ENCODE measurements around the gene KCNJ4. TPM values are rescaled to one million over a fixed set of nuclear protein-coding genes. Genes with fewer than 3 reads are reported as not detected.

The KCNJ4 gene
- total RNA-seq, 4 donors from 2014 or later = not detected

- no peak for DNase-seq (ENCODE audit: extremely low spot score)
- no peak overlapping the region for H3K4me3 ChIP-seq
- H3K9me3 ChIP-seq = no peaks in the 10 kb centered on the region
- H3K27me3 ChIP-seq = no peaks in the 10 kb centered on the region
- peaks cover 0 to 8% (median 0%) of the 10 kb centered on the region in 4 donors for H3K4me1 ChIP-seq
- TF ChIP-seq EP300 (IDR thresholded peaks at IDR 0.05) (no peak), POLR2AphosphoS5 (IDR thresholded peaks at IDR 0.05) (no peak)
- no peak overlapping the region for H3K27ac ChIP-seq (replicated peaks in 1 of 4)
- 91% methylated on average over 14 of the region's 14 CpGs for WGBS
- intact Hi-C loops (cut with DNase I) = no loop called here
- H3K36me3 ChIP-seq = no peaks in the 10 kb centered on the region
Measured at GRCh38 chr22:38418589-38418988, 36.4 kb downstream of the KCNJ4 start.

- Histone ChIP-seq H3K4me3 (no peak overlapping the region), H3K27ac (replicated peaks in 1 of 4) (no peak overlapping the region), H3K4me1 (peaks cover 9 to 15% (median 11%) of the 10 kb centered on the region in 4 donors), H3K9me3 (no peaks in the 10 kb centered on the region), H3K36me3 (no peaks in the 10 kb centered on the region), H3K27me3 (peaks cover 0 to 5% (median 0%) of the 10 kb centered on the region in 4 donors)
- 80% methylated on average over 16 of the region's 16 CpGs for WGBS
- TF ChIP-seq POLR2AphosphoS5 (IDR thresholded peaks at IDR 0.05) (no peak), EP300 (IDR thresholded peaks at IDR 0.05) (no peak), POLR2A (IDR thresholded peaks at IDR 0.05; ENCODE audit: low read depth) (no peak), CTCF (IDR thresholded peaks at IDR 0.05) (no peak)
- DNase-seq (ENCODE audit: extremely low spot score) = no peak
- intact Hi-C loops (cut with DNase I) = no loop called here
Measured at GRCh38 chr22:38417252-38418060, 37.5 kb downstream of the KCNJ4 start.

GRCh38 chr22:38416621-38417251, 38.3 kb downstream of the KCNJ4 start:
- no peak for TF ChIP-seq POLR2A (IDR thresholded peaks at IDR 0.05; ENCODE audit: low read depth)
- TF ChIP-seq POLR2AphosphoS5 (IDR thresholded peaks at IDR 0.05) = no peak
- H3K4me1 ChIP-seq = peaks cover 11 to 15% (median 14%) of the 10 kb centered on the region in 4 donors
- WGBS = 95% methylated on average over 9 of the region's 18 CpGs
- DNase-seq (ENCODE audit: extremely low spot score) = no peak
- H3K9me3 ChIP-seq = no peaks in the 10 kb centered on the region
- H3K36me3 ChIP-seq = no peaks in the 10 kb centered on the region
- H3K27ac ChIP-seq (replicated peaks in 1 of 4) = no peak overlapping the region
- H3K4me3 ChIP-seq = no peak overlapping the region
- intact Hi-C loops (cut with DNase I) = no loop called here
- H3K27me3 ChIP-seq = peaks cover 0 to 5% (median 0%) of the 10 kb centered on the region in 4 donors

- Histone ChIP-seq H3K27me3 (peaks cover 0 to 5% (median 0%) of the 10 kb centered on the region in 4 donors), H3K4me1 (peaks cover 11 to 15% (median 14%) of the 10 kb centered on the region in 4 donors), H3K27ac (replicated peaks in 1 of 4) (no peak overlapping the region), H3K4me3 (no peak overlapping the region), H3K9me3 (no peaks in the 10 kb centered on the region), H3K36me3 (no peaks in the 10 kb centered on the region)
- 69% methylated on average over 8 of the region's 22 CpGs for WGBS
- DNase-seq (ENCODE audit: extremely low spot score) = no peak
- TF ChIP-seq EP300 (IDR thresholded peaks at IDR 0.05) (no peak), POLR2AphosphoS5 (IDR thresholded peaks at IDR 0.05) (no peak), CTCF (IDR thresholded peaks at IDR 0.05) (no peak), POLR2A (IDR thresholded peaks at IDR 0.05; ENCODE audit: low read depth) (no peak)
- intact Hi-C loops (cut with DNase I) = no loop called here
Measured at GRCh38 chr22:38415561-38416321, 39.3 kb downstream of the KCNJ4 start.

- WGBS = 74% methylated on average over 8 of the region's 12 CpGs
- H3K4me1 ChIP-seq = peaks cover 11 to 15% (median 14%) of the 10 kb centered on the region in 4 donors
- no peak overlapping the region for H3K4me3 ChIP-seq
- no peak overlapping the region for H3K27ac ChIP-seq (replicated peaks in 1 of 4)
- intact Hi-C loops (cut with DNase I) = no loop called here
- peaks cover 0 to 5% (median 0%) of the 10 kb centered on the region in 4 donors for H3K27me3 ChIP-seq
- no peak for TF ChIP-seq EP300 (IDR thresholded peaks at IDR 0.05)
- TF ChIP-seq POLR2A (IDR thresholded peaks at IDR 0.05; ENCODE audit: low read depth) = no peak
- TF ChIP-seq CTCF (IDR thresholded peaks at IDR 0.05) = no peak
- TF ChIP-seq POLR2AphosphoS5 (IDR thresholded peaks at IDR 0.05) = no peak
- H3K36me3 ChIP-seq = no peaks in the 10 kb centered on the region
- no peaks in the 10 kb centered on the region for H3K9me3 ChIP-seq
- DNase-seq (ENCODE audit: extremely low spot score) = no peak
Measured at GRCh38 chr22:38415046-38415445, 40.0 kb downstream of the KCNJ4 start.

Measured in esophagus muscularis mucosa (tissue), 4 donors.